Measurements from ENCODE around the gene GRHL3. TPM values are rescaled to one million over a fixed set of nuclear protein-coding genes. Genes with fewer than 3 reads are reported as not detected.

GRHL3 gene
- total RNA-seq, 1 donor from 2014 or later: not detected

GRCh38 chr1:24298606-24299005 is 20.6 kb upstream of the GRHL3 start:
- Histone ChIP-seq H3K36me3 (no peaks in the 10 kb centered on the region), H3K27me3 (ENCODE audit: low read depth) (peaks cover 11% of the 10 kb centered on the region), H3K27ac (replicated peaks) (no peak overlapping the region), H3K4me3 (no peak overlapping the region), H3K4me1 (peaks cover 3% of the 10 kb centered on the region), H3K9me3 (replicated peaks) (no peaks in the 10 kb centered on the region)
- intact Hi-C loops (cut with micrococcal nuclease): no loop called here
- TF ChIP-seq CTCF (IDR thresholded peaks at IDR 0.05; ENCODE audit: borderline replicate concordance): no peak
- no peak for DNase-seq

- intact Hi-C loops (cut with micrococcal nuclease): no loop called here
- H3K4me3 ChIP-seq: no peak overlapping the region
- H3K4me1 ChIP-seq: no peaks in the 10 kb centered on the region
- H3K36me3 ChIP-seq: no peaks in the 10 kb centered on the region
- no peaks in the 10 kb centered on the region for H3K9me3 ChIP-seq (replicated peaks)
- H3K27me3 ChIP-seq (ENCODE audit: low read depth): peaks cover 21% of the 10 kb centered on the region
- no peak for TF ChIP-seq CTCF (IDR thresholded peaks at IDR 0.05; ENCODE audit: borderline replicate concordance)
- no peak for DNase-seq
- no peak overlapping the region for H3K27ac ChIP-seq (replicated peaks)
Observed at GRCh38 chr1:24299901-24300300, 19.3 kb upstream of the GRHL3 start.

GRCh38 chr1:24300971-24301784 is 18.0 kb upstream of the GRHL3 start:
- no peak for DNase-seq
- Histone ChIP-seq H3K27ac (replicated peaks) (no peak overlapping the region), H3K4me3 (no peak overlapping the region), H3K4me1 (no peaks in the 10 kb centered on the region), H3K36me3 (no peaks in the 10 kb centered on the region), H3K27me3 (ENCODE audit: low read depth) (peaks cover 29% of the 10 kb centered on the region), H3K9me3 (replicated peaks) (no peaks in the 10 kb centered on the region)
- no peak for TF ChIP-seq CTCF (IDR thresholded peaks at IDR 0.05; ENCODE audit: borderline replicate concordance)
- intact Hi-C loops (cut with micrococcal nuclease): no loop called here

- no peak for TF ChIP-seq CTCF (IDR thresholded peaks at IDR 0.05; ENCODE audit: borderline replicate concordance)
- no peak overlapping the region for H3K4me3 ChIP-seq
- H3K27ac ChIP-seq (replicated peaks): no peak overlapping the region
- DNase-seq: no peak
- no peaks in the 10 kb centered on the region for H3K36me3 ChIP-seq
- no peaks in the 10 kb centered on the region for H3K4me1 ChIP-seq
- intact Hi-C loops (cut with micrococcal nuclease): no loop called here
- peaks cover 31% of the 10 kb centered on the region for H3K27me3 ChIP-seq (ENCODE audit: low read depth)
- no peaks in the 10 kb centered on the region for H3K9me3 ChIP-seq (replicated peaks)
Observed at GRCh38 chr1:24301785-24302175, 17.4 kb upstream of the GRHL3 start.

- Histone ChIP-seq H3K9me3 (replicated peaks) (no peaks in the 10 kb centered on the region), H3K4me3 (no peak overlapping the region), H3K27me3 (ENCODE audit: low read depth) (peaks cover 35% of the 10 kb centered on the region), H3K27ac (replicated peaks) (no peak overlapping the region), H3K4me1 (no peaks in the 10 kb centered on the region), H3K36me3 (no peaks in the 10 kb centered on the region)
- no peak for DNase-seq
- TF ChIP-seq CTCF (IDR thresholded peaks at IDR 0.05; ENCODE audit: borderline replicate concordance): no peak
- intact Hi-C loops (cut with micrococcal nuclease): no loop called here
Observed at GRCh38 chr1:24302209-24302611, 16.9 kb upstream of the GRHL3 start.

Data from left ventricle myocardium inferior (tissue), 1 donor.